ENCODE measurements around the gene CENPC. TPM values are rescaled to one million over a fixed set of nuclear protein-coding genes. Genes with fewer than 3 reads are reported as not detected.

The CENPC gene
- total and polyA plus RNA-seq, 7 donors, result 4.9 to 30.0 (median 20.6) TPM

DNA sequence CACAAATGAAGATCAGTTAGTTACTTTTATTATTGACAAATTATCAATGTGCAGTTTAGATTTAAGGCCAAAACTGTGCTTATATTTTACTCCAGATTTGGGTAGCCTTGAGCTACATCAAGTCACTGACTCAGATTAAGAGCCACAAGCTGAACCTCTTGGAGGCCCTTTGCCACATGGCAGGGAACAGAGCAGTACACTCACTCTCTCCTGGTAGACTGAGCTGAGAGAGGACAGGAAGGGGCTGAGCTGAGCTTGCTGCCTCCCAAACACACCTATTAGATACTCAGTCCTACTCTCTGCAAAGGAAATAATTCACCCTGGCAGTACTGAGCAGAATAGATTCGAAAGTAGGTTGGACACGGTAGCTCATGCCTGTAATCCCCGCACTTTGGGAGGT is 21.0 kb upstream of the CENPC start:
- 94 to 96% methylated on average over 3 of the region's 3 CpGs for WGBS, 2 donors
- TF ChIP-seq, protein P1, sequence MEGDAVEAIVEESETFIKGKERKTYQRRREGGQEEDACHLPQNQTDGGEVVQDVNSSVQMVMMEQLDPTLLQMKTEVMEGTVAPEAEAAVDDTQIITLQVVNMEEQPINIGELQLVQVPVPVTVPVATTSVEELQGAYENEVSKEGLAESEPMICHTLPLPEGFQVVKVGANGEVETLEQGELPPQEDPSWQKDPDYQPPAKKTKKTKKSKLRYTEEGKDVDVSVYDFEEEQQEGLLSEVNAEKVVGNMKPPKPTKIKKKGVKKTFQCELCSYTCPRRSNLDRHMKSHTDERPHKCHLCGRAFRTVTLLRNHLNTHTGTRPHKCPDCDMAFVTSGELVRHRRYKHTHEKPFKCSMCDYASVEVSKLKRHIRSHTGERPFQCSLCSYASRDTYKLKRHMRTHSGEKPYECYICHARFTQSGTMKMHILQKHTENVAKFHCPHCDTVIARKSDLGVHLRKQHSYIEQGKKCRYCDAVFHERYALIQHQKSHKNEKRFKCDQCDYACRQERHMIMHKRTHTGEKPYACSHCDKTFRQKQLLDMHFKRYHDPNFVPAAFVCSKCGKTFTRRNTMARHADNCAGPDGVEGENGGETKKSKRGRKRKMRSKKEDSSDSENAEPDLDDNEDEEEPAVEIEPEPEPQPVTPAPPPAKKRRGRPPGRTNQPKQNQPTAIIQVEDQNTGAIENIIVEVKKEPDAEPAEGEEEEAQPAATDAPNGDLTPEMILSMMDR (IDR thresholded peaks at IDR 0.05), result no peak
- no peak for TF ChIP-seq POLR2AphosphoS5 (IDR thresholded peaks at IDR 0.05)
- H3K36me3 ChIP-seq, result no peaks in the 10 kb centered on the region
- no peaks in the 10 kb centered on the region for H3K4me1 ChIP-seq
- DNase-seq, result no peak
- H3K27me3 ChIP-seq, result no peaks in the 10 kb centered on the region
- no peaks in the 10 kb centered on the region for H3K9me3 ChIP-seq
- intact Hi-C loops (cut with DNase I), result no loop called here
- no peak overlapping the region for H3K4me3 ChIP-seq
- H3K27ac ChIP-seq, result no peak overlapping the region

DNA sequence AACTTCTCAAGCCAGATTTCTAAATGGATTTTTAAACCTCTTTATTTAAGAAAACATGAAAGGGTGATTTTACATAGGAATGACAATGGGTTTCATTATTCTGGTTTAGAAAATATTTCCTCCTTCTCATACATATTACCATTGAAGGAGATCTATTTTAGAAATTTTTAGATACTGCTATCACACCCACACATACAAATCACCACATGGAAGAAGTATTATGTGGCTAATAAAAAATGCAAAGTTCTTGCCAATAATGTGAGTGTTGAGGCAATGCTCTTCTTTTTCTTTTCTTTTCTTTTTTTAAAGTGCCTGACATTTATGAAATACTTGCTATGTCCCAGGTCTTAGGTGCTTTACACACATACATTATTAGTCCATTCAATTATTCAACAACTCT is 20.0 kb upstream of the CENPC start:
- no peaks in the 10 kb centered on the region for H3K9me3 ChIP-seq

GRCh38 chr4:67558493-67558892 is 13.2 kb upstream of the CENPC start, which contains the start of gene STAP1:
Gene STAP1, plus strand, starts transcription at chr4:67558727. Its CDS starts 83 bp downstream, at chr4:67558810.
- Histone ChIP-seq H3K4me1 (no peaks in the 10 kb centered on the region), H3K36me3 (no peaks in the 10 kb centered on the region), H3K4me3 (peak within 1 kb of the TSS in 1 of 4 donors; percentile 9), H3K27ac (no peak within 1 kb of the TSS), H3K9me3 (no peaks in the 10 kb centered on the region), H3K27me3 (no peaks in the 10 kb centered on the region)
- intact Hi-C loops (cut with DNase I), result no loop called here
- DNase-seq, result no peak
- TF ChIP-seq POLR2AphosphoS5 (IDR thresholded peaks at IDR 0.05) (no peak), POLR2A (IDR thresholded peaks at IDR 0.05) (no peak), EP300 (IDR thresholded peaks at IDR 0.05) (no peak)
- TF ChIP-seq, protein P1 (IDR thresholded peaks at IDR 0.05), result no peak
- 42 to 78% methylated on average over 4 of the region's 4 CpGs for WGBS, 2 donors

More for the DNA sequence above, 20.0 kb upstream of the CENPC start:
- no peaks in the 10 kb centered on the region for H3K27me3 ChIP-seq
- H3K36me3 ChIP-seq, result no peaks in the 10 kb centered on the region
- TF ChIP-seq, protein P1 (IDR thresholded peaks at IDR 0.05), result no peak
- TF ChIP-seq EP300 (IDR thresholded peaks at IDR 0.05) (no peak), POLR2AphosphoS5 (IDR thresholded peaks at IDR 0.05) (no peak), POLR2A (IDR thresholded peaks at IDR 0.05) (no peak)
- no peak for DNase-seq
- no peak overlapping the region for H3K4me3 ChIP-seq
- intact Hi-C loops (cut with DNase I), result no loop called here
- H3K4me1 ChIP-seq, result no peaks in the 10 kb centered on the region
- no peak overlapping the region for H3K27ac ChIP-seq

- Histone ChIP-seq H3K27ac (no peak overlapping the region), H3K4me3 (no peak overlapping the region), H3K27me3 (no peaks in the 10 kb centered on the region), H3K9me3 (no peaks in the 10 kb centered on the region), H3K36me3 (no peaks in the 10 kb centered on the region), H3K4me1 (no peaks in the 10 kb centered on the region)
- 47 to 48% methylated on average over 2 of the region's 2 CpGs for WGBS, 2 donors
- no peak for DNase-seq
- TF ChIP-seq POLR2AphosphoS5 (IDR thresholded peaks at IDR 0.05) (no peak), POLR2A (IDR thresholded peaks at IDR 0.05) (no peak), EP300 (IDR thresholded peaks at IDR 0.05) (no peak)
- TF ChIP-seq, protein P1 (IDR thresholded peaks at IDR 0.05), result no peak
- intact Hi-C loops (cut with DNase I), result no loop called here
Measured at GRCh38 chr4:67556436-67556835, 11.1 kb upstream of the CENPC start.

DNA sequence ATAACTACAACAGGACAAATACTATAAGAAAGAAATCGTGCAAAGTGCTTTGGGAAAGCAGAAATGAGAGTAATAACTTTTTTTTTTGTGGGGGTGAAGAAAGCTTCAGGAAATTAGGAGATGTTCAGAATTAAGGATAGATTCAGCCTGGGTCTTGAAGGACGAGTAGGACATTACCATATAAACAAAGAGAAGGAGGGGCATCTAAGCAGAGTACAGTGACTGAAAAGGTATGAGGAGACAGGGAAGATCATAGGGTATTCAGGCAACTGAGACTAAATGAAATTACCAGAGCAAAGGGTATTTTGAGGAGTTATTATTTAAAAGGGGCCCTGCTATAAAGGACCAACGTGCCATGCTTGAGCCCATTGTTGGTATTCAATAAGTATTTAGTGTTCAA is 10.1 kb upstream of the CENPC start:
- intact Hi-C loops (cut with DNase I), result no loop called here
- H3K27me3 ChIP-seq, result no peaks in the 10 kb centered on the region
- no peak overlapping the region for H3K4me3 ChIP-seq
- H3K36me3 ChIP-seq, result no peaks in the 10 kb centered on the region
- no peak for DNase-seq
- no peaks in the 10 kb centered on the region for H3K9me3 ChIP-seq
- H3K4me1 ChIP-seq, result no peaks in the 10 kb centered on the region
- no peak overlapping the region for H3K27ac ChIP-seq
- 74 to 75% methylated on average over 3 of the region's 3 CpGs for WGBS, 2 donors
- TF ChIP-seq POLR2A (IDR thresholded peaks at IDR 0.05), result no peak
- no peak for TF ChIP-seq EP300 (IDR thresholded peaks at IDR 0.05)
- TF ChIP-seq, protein P1 (IDR thresholded peaks at IDR 0.05), result no peak
- TF ChIP-seq POLR2AphosphoS5 (IDR thresholded peaks at IDR 0.05), result no peak

Measured in sigmoid colon (tissue), 7 donors.